ENCODE results near the gene PPP4R2. TPM values are rescaled to one million over a fixed set of nuclear protein-coding genes. Genes with fewer than 3 reads are reported as not detected.

The PPP4R2 gene
- total and polyA plus RNA-seq, 10 of the 15 experiments (the other 5 are each of a cell fraction or from before 2014, with no cell fraction given): 16.7 to 83.4 (median 38.9) TPM

- TF ChIP-seq NFYB (IDR thresholded peaks at IDR 0.05; ENCODE audit: insufficient read depth, low read depth, low read length) (no peak), CREM (IDR thresholded peaks at IDR 0.05; ENCODE audit: low read depth) (no peak), ZZZ3 (IDR thresholded peaks at IDR 0.05; ENCODE audit: control insufficient read depth, insufficient read length, low read depth) (no peak), ZNF384 (IDR thresholded peaks at IDR 0.05; ENCODE audit: borderline replicate concordance, low read depth, low read length) (peak; percentile 66), FOXM1 (IDR thresholded peaks at IDR 0.05; ENCODE audit: low read depth, low read length) (0 out of 2 replicates have a peak, but pooled peaks have one; percentile 33), BHLHE40 (IDR thresholded peaks at IDR 0.05; ENCODE audit: borderline replicate concordance in 1 of 2, low read depth in 2 of 2, low read length in 1 of 2) (0 out of 4 replicates have a peak, but pooled peaks of 1 of the 2 experiments have one; percentile 5), POLR2AphosphoS2 (IDR thresholded peaks at IDR 0.05; ENCODE audit: low read depth, low read length) (no peak)
- TF ChIP-seq, protein P1, sequence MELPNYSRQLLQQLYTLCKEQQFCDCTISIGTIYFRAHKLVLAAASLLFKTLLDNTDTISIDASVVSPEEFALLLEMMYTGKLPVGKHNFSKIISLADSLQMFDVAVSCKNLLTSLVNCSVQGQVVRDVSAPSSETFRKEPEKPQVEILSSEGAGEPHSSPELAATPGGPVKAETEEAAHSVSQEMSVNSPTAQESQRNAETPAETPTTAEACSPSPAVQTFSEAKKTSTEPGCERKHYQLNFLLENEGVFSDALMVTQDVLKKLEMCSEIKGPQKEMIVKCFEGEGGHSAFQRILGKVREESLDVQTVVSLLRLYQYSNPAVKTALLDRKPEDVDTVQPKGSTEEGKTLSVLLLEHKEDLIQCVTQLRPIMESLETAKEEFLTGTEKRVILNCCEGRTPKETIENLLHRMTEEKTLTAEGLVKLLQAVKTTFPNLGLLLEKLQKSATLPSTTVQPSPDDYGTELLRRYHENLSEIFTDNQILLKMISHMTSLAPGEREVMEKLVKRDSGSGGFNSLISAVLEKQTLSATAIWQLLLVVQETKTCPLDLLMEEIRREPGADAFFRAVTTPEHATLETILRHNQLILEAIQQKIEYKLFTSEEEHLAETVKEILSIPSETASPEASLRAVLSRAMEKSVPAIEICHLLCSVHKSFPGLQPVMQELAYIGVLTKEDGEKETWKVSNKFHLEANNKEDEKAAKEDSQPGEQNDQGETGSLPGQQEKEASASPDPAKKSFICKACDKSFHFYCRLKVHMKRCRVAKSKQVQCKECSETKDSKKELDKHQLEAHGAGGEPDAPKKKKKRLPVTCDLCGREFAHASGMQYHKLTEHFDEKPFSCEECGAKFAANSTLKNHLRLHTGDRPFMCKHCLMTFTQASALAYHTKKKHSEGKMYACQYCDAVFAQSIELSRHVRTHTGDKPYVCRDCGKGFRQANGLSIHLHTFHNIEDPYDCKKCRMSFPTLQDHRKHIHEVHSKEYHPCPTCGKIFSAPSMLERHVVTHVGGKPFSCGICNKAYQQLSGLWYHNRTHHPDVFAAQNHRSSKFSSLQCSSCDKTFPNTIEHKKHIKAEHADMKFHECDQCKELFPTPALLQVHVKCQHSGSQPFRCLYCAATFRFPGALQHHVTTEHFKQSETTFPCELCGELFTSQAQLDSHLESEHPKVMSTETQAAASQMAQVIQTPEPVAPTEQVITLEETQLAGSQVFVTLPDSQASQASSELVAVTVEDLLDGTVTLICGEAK (IDR thresholded peaks at IDR 0.05; ENCODE audit: borderline replicate concordance): no peak
Measured at GRCh38 chr3:73086071-73086494, 89.5 kb downstream of the PPP4R2 start (continued).

GRCh38 chr3:73094129-73094528, 97.5 kb downstream of the PPP4R2 start:
- peak; percentile 21; the same call in 1 of the 3 replicates for ATAC-seq

More at GRCh38 chr3:73094129-73094528, 97.5 kb downstream of the PPP4R2 start:
- H3K79me2 ChIP-seq (ENCODE audit: control insufficient read depth, insufficient read depth, low read length): no peaks in the 10 kb centered on the region
- TF ChIP-seq, protein P2, sequence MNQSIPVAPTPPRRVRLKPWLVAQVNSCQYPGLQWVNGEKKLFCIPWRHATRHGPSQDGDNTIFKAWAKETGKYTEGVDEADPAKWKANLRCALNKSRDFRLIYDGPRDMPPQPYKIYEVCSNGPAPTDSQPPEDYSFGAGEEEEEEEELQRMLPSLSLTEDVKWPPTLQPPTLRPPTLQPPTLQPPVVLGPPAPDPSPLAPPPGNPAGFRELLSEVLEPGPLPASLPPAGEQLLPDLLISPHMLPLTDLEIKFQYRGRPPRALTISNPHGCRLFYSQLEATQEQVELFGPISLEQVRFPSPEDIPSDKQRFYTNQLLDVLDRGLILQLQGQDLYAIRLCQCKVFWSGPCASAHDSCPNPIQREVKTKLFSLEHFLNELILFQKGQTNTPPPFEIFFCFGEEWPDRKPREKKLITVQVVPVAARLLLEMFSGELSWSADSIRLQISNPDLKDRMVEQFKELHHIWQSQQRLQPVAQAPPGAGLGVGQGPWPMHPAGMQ (IDR thresholded peaks at IDR 0.05; ENCODE audit: borderline replicate concordance): no peak
- no peak for TF ChIP-seq NRF1 (conservative IDR thresholded peaks at IDR 0.05; ENCODE audit: low read depth, low read length)
- no peak for DNase-seq (ENCODE audit: low read depth, low spot score)
- RAD21 ChIA-PET (ENCODE audit: unreplicated experiment): no interaction called here
- BruUV-seq (replicated peaks): no TSS peak
- POLR2A ChIA-PET: no interaction called here
- H2AFZ ChIP-seq (ENCODE audit: control insufficient read depth, low read depth, low read length): no peak overlapping the region
- no peak overlapping the region for H3K9ac ChIP-seq (ENCODE audit: control insufficient read depth, insufficient read depth, low read length)
- no peaks in the 10 kb centered on the region for H4K20me1 ChIP-seq (ENCODE audit: control insufficient read depth, insufficient read depth)
- no peak overlapping the region for H3K4me3 ChIP-seq
- no peaks in the 10 kb centered on the region for H3K9me3 ChIP-seq (replicated peaks; ENCODE audit: control insufficient read depth, insufficient read depth, low read length)
- H3K27me3 ChIP-seq (replicated peaks in 1 of 2; ENCODE audit: control insufficient read depth in 2 of 2, insufficient read depth in 2 of 2, low read length in 1 of 2): no peaks in the 10 kb centered on the region
- no peak overlapping the region for H3K27ac ChIP-seq (ENCODE audit: control insufficient read depth, insufficient read depth)
- H3K36me3 ChIP-seq (ENCODE audit: control insufficient read depth in 2 of 2, insufficient read depth in 2 of 2, low read length in 1 of 2): no peaks in the 10 kb centered on the region
- SMC1A ChIA-PET (ENCODE audit: uncharacterized antibody, unreplicated experiment): no interaction called here
- FAIRE-seq: no peak
- intact Hi-C loops (cut with micrococcal nuclease; ENCODE audit: unreplicated experiment): no loop called here
- no peak overlapping the region for H3K4me2 ChIP-seq (ENCODE audit: control insufficient read depth, insufficient read depth)
- no peaks in the 10 kb centered on the region for H3K4me1 ChIP-seq (ENCODE audit: control insufficient read depth, insufficient read depth, low read length)
- in situ Hi-C loops (cut with MboI): no loop called here
- CTCF ChIA-PET: interaction anchor here (1.0 kb wide), 1 partner anchor 8 kb away, joined by 4 read pairs; no protein-coding TSS in a partner anchor
- WGBS (ENCODE audit: insufficient coverage, insufficient replicate concordance, low lambda C conversion rate, missing lambda C conversion rate): 38% methylated on average over 6 of the region's 6 CpGs
